DOHH2 (cell line): ENCODE measurements around the gene ITGB8.

Experiments
- CTCF ChIP-seq: fragments of 200-600 bp; sonication (generic); IDR thresholded peaks from one replicate; pipeline ENCODE4 v1.5.1; 2014; ENCODE audit warnings: antibody characterized with exemption, mild to moderate bottlenecking, low read depth, low read length; ENCODE audit not compliant: poor library complexity, severe bottlenecking
- EZH2phosphoT487 ChIP-seq: fragments of 200-600 bp; sonication (generic); IDR thresholded peaks from 2 replicates; pipeline ENCODE4 v1.6.1; 2017; ENCODE audit warnings: borderline replicate concordance, mild to moderate bottlenecking, antibody characterized with exemption, low read length, moderate library complexity, mixed read lengths

GRCh38 chr7:20417675-20418382 lies 87.1 kb downstream of the ITGB8 start:
- no peak for TF ChIP-seq CTCF
- TF ChIP-seq EZH2phosphoT487, result no peak
